GM06990 (cell line): Measurements from ENCODE around the gene RETREG1.
"Not testable (repeated sequence)": the region's sequence is repeated elsewhere in the genome, so short reads cannot be mapped to it uniquely, and the experiment has no call there.

Experiments used
- DNase-seq: peaks from one replicate; pipeline ENCODE4 v3.0.0-alpha.2; 2011; ENCODE audit not compliant: insufficient read length; ENCODE audit errors: extremely low read depth
- H3K27me3 ChIP-seq: replicated peaks from 2 replicates; pipeline ENCODE4 v1.6.0; 2011; ENCODE audit warnings: low read length; ENCODE audit not compliant: control insufficient read depth, insufficient read depth
- H3K36me3 ChIP-seq: 2 replicates; pipeline ENCODE4 v1.5.1; 2011; ENCODE audit warnings: low read length; ENCODE audit not compliant: control insufficient read depth, insufficient read depth
- H3K4me3 ChIP-seq: replicated peaks from 2 replicates; pipeline ENCODE4 v1.5.1; 2011; ENCODE audit warnings: low read depth, mild to moderate bottlenecking, control low read depth, low read length
- TF ChIP-seq, protein P1 (sequence below): IDR thresholded peaks from 2 replicates; pipeline ENCODE4 v1.5.1; 2011; ENCODE audit warnings: low read length, control low read depth, mild to moderate bottlenecking, inconsistent platforms; ENCODE audit not compliant: insufficient read depth, poor library complexity, severe bottlenecking

Gene RETREG1

DNA sequence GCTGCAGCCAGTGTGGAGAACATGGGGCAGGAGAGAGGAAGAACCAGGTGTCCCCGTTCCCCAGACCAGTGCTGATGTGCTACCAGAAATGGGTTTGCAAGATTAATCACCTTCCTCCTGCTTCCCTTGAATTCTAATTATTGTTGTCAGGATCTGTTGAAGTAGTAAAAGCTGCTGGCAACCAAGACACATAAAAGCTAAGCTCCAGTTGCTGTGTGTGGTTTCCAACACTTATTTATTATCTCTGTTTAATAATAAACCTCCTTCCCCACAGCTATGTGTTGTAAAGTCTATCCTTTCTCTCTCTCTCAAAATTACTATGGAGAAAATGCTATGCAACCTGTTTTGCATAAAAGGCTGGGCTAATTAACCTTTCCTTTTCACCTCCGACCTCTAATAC, 2.3 kb upstream of the RETREG1 start:
- Histone ChIP-seq H3K36me3 (no peaks in the 10 kb centered on the region), H3K27me3 (no peaks in the 10 kb centered on the region; the same call in 1 of the 2 replicates), H3K4me3 (no peak overlapping the region)
- TF ChIP-seq, protein P1, sequence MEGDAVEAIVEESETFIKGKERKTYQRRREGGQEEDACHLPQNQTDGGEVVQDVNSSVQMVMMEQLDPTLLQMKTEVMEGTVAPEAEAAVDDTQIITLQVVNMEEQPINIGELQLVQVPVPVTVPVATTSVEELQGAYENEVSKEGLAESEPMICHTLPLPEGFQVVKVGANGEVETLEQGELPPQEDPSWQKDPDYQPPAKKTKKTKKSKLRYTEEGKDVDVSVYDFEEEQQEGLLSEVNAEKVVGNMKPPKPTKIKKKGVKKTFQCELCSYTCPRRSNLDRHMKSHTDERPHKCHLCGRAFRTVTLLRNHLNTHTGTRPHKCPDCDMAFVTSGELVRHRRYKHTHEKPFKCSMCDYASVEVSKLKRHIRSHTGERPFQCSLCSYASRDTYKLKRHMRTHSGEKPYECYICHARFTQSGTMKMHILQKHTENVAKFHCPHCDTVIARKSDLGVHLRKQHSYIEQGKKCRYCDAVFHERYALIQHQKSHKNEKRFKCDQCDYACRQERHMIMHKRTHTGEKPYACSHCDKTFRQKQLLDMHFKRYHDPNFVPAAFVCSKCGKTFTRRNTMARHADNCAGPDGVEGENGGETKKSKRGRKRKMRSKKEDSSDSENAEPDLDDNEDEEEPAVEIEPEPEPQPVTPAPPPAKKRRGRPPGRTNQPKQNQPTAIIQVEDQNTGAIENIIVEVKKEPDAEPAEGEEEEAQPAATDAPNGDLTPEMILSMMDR = no peak
- no peak for DNase-seq

DNA sequence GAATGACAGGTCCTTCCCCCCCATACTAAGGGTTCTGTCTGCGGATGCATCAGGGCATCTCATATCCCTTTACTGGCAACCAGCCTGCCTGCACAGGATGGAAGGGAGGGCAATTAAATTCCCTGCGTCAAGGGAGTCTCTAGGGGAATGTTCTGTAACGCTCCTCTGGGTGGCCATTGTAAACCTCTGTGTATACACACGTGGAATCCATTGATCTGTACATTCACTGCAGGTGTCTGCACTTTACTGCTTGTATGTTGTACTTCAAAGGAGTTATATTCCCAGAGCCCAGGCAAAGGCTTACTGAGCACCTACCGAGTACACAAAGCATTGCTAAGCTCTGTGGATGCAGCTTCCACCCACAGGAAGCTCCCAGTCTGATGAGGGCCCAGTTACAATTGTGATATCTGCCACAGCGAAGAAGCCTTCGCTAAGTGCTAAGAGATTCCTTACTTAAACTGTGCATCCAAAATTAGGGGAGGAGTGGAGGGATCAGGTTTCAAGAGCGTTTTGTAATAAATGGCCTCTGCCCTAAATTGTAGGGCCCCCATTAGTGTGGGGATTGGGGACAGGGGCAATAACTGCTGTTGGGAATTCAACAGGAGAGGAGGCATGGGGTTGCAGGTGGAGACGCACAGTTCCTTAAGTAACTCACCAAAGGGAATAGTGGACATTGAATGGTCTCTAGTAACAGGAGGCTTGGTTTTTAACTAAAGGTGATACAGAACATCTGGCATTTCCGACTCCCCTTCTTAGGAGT, 1.5 kb upstream of the RETREG1 start:
- TF ChIP-seq, protein P1 = no peak
- Histone ChIP-seq H3K27me3 (no peaks in the 10 kb centered on the region; the same call in 1 of the 2 replicates), H3K4me3 (no peak overlapping the region), H3K36me3 (no peaks in the 10 kb centered on the region)
- DNase-seq = no peak

DNA sequence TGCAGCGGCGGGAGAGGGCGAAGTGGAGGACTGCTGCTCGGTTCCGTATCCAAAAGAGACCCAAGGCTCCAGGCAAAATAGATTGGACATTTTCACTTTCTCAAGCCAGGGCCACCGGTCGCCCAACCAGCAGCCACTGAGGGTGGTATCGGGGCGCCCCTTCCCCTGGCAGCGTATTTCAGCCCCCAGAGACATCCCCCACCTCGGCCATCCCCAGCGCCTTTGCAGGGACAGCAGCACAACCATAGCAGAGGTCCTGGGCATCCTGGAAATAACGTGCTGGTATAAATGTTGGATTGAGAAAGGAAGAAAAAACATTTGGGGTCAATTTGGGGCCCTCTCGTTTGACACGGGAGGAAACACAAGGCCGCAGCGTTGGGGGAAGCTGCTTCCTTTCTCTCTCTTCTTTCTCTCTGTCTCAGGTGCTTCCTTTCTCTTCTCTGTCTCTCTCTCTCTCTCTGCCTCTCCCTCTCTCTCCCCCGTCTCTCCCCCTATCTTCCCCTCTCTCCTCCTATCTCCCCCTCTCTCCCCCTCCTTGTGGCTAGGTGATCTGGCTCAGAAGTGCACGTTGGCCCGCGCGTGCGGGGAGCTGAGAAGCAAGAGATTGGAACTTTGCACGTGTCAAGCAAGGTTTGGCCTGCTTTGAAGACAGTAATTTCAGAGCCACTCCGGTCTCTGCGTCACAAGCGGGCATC, 624 bp upstream of the RETREG1 start:
- Histone ChIP-seq H3K36me3 (no peaks in the 10 kb centered on the region), H3K4me3 (peak overlapping the region; percentile 8; the same call in 1 of the 2 replicates), H3K27me3 (no peaks in the 10 kb centered on the region; the same call in 1 of the 2 replicates)
- peak; percentile 14 for DNase-seq
- TF ChIP-seq, protein P1 = no peak

DNA sequence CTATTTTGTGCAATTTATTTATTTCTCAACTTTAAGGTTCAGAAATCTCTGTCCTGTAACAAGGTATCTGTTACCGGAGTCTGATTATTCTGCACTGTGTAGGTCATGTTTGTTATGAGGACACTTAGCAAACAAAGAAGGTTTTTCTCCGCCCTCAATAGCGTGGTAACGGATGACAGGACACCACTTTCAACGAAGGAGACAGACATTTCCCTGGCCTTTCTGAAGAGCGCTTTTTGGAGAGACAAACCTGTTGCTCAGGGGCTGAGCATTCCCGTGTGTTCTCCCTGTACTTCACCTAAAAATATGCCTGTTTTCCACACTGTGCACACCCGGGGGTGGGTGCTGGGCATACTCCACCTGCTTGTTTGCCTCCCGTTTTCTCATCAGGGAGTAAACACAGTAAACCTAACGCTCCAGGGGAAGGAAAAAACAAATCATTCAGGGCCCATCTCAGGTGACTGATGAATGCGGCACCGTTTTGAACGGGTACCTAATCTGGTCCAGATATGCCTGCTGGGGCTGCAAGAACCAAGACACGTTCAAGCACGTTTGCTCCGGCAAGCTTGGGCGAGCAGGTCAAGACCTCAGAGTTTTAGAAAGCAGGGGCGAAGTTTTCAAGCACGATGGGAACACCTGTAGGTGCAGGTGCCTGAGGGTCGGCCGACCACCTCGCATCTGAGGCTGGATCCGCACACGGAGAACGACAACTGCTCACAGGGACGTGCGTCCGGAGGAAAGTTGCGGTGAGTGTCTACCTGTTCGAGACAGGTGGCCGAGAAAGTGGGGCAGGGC, 859 bp downstream of the RETREG1 start:
- DNase-seq = no peak
- H3K27me3 ChIP-seq = no peaks in the 10 kb centered on the region; the same call in 1 of the 2 replicates
- peak overlapping the region; percentile 56 for H3K4me3 ChIP-seq
- TF ChIP-seq, protein P1 = no peak
- no peaks in the 10 kb centered on the region for H3K36me3 ChIP-seq

DNA sequence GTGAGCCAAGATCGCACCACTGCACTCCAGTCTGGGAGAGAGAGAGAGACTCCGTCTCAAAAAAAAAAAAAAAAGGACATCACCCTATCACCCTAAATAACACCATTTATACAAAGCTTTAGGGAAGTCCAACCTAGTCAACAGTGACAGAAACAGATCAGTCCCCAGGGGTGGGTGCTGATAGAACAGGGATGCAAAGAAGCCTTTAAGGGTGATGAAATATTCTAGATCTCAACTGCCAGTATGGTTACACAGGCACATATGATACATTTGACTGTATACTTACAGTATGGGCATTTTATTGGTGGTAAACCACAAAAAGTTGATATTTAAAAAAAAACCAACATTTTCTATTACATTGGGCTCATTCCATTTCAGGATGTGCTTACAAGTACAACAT, 4.8 kb downstream of the RETREG1 start:
- Histone ChIP-seq H3K27me3 (no peaks in the 10 kb centered on the region; the same call in 1 of the 2 replicates), H3K4me3 (no peak overlapping the region), H3K36me3 (no peaks in the 10 kb centered on the region)
- no peak for DNase-seq
- TF ChIP-seq, protein P1 = no peak

DNA sequence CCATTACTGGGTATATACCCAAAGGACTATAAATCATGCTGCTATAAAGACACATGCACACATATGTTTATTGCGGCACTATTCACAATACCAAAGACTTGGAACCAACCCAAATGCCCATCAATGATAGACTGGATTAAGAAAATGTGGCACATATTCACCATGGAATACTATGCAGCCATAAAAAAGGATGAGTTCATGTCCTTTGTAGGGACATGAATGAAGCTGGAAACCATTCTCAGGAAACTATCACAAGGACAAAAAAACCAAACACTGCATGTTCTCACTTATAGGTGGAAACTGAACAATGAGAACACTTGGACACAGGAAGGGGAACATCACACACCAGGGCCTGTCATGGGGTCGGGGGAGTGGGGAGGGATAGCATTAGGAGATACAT, 5.9 kb downstream of the RETREG1 start:
- DNase-seq, H3K36me3 ChIP-seq, H3K4me3 ChIP-seq, H3K27me3 ChIP-seq: not testable (repeated sequence)
